Measurements from ENCODE around the gene CCDC12.

DNA sequence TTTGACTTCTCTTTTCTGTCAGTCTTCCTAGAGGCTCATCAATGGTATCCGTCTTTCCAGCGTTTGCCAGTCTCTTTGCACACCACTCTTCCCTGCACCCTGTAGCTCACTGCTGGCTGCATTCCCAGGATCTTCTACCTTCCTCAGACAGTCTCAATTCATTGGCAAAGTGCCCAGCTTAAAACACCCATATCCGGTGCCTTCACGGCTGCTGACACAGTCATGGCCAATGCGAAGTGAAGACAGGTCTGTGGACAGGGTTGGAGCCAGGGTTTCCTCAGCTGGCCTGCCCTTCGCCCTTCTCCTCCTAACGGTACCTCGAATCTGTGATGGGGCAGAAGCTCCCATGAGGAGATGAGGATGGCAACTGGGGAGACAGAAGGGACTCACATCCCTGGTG lies 62.9 kb downstream of the CCDC12 start:
- TF ChIP-seq, protein P1, sequence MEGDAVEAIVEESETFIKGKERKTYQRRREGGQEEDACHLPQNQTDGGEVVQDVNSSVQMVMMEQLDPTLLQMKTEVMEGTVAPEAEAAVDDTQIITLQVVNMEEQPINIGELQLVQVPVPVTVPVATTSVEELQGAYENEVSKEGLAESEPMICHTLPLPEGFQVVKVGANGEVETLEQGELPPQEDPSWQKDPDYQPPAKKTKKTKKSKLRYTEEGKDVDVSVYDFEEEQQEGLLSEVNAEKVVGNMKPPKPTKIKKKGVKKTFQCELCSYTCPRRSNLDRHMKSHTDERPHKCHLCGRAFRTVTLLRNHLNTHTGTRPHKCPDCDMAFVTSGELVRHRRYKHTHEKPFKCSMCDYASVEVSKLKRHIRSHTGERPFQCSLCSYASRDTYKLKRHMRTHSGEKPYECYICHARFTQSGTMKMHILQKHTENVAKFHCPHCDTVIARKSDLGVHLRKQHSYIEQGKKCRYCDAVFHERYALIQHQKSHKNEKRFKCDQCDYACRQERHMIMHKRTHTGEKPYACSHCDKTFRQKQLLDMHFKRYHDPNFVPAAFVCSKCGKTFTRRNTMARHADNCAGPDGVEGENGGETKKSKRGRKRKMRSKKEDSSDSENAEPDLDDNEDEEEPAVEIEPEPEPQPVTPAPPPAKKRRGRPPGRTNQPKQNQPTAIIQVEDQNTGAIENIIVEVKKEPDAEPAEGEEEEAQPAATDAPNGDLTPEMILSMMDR (conservative IDR thresholded peaks at IDR 0.05; ENCODE audit: low read depth, low read length): no peak
- TF ChIP-seq EZH2phosphoT487 (IDR thresholded peaks at IDR 0.05; ENCODE audit: borderline replicate concordance, low read length) (no peak), EZH2 (IDR thresholded peaks at IDR 0.05; ENCODE audit: low read length, unreplicated experiment) (no peak)
